HUES6 (cell line): ENCODE results near the gene FAM120A.

Experiments
- H3K27ac ChIP-seq: 2 replicates; pipeline ENCODE4 v1.7.0; 2013; ENCODE audit warnings: low read depth, mild to moderate bottlenecking, low read length, inconsistent platforms
- H3K27me3 ChIP-seq: 2 replicates; pipeline ENCODE4 v1.6.1; 2013; ENCODE audit warnings: low read length; ENCODE audit not compliant: control insufficient read depth, insufficient read depth
- H3K36me3 ChIP-seq: 2 replicates; pipeline ENCODE4 v1.6.1; 2013; ENCODE audit warnings: low read length; ENCODE audit not compliant: control insufficient read depth, insufficient read depth
- H3K4me1 ChIP-seq: 2 replicates; pipeline ENCODE4 v1.6.1; 2013; ENCODE audit warnings: low read length; ENCODE audit not compliant: control insufficient read depth, insufficient read depth
- H3K4me3 ChIP-seq: 2 replicates; pipeline ENCODE4 v1.5.1; 2013; ENCODE audit warnings: low read depth, low read length
- H3K9ac ChIP-seq: one replicate; pipeline ENCODE4 v1.6.1; 2013; ENCODE audit warnings: mild to moderate bottlenecking, low read length
- H3K9me3 ChIP-seq: 2 replicates; pipeline ENCODE4 v1.6.1; 2013; ENCODE audit warnings: low read depth, low read length; ENCODE audit not compliant: control insufficient read depth, insufficient read depth

Gene FAM120A

GRCh38 chr9:93580654-93581380 lies 129.3 kb downstream of the FAM120A start:
- Histone ChIP-seq H3K4me1 (peaks cover 15% of the 10 kb centered on the region), H3K4me3 (no peak overlapping the region), H3K36me3 (no peaks in the 10 kb centered on the region), H3K9ac (no peak overlapping the region), H3K9me3 (no peaks in the 10 kb centered on the region; the same call in 1 of the 2 replicates), H3K27ac (no peak overlapping the region), H3K27me3 (peaks cover 4% of the 10 kb centered on the region)

GRCh38 chr9:93582115-93582514 lies 130.6 kb downstream of the FAM120A start:
- H3K4me1 ChIP-seq: peaks cover 15% of the 10 kb centered on the region
- H3K36me3 ChIP-seq: no peaks in the 10 kb centered on the region
- H3K9ac ChIP-seq: no peak overlapping the region
- H3K27me3 ChIP-seq: peaks cover 4% of the 10 kb centered on the region
- no peak overlapping the region for H3K27ac ChIP-seq
- H3K4me3 ChIP-seq: no peak overlapping the region
- H3K9me3 ChIP-seq: no peaks in the 10 kb centered on the region; the same call in 1 of the 2 replicates

GRCh38 chr9:93582550-93582949 lies 131.1 kb downstream of the FAM120A start:
- Histone ChIP-seq H3K27me3 (peaks cover 1% of the 10 kb centered on the region), H3K36me3 (no peaks in the 10 kb centered on the region), H3K9me3 (no peaks in the 10 kb centered on the region; the same call in 1 of the 2 replicates), H3K4me1 (peaks cover 14% of the 10 kb centered on the region), H3K4me3 (no peak overlapping the region), H3K9ac (no peak overlapping the region), H3K27ac (no peak overlapping the region)

- peaks cover 7% of the 10 kb centered on the region for H3K4me1 ChIP-seq
- H3K4me3 ChIP-seq: no peak overlapping the region
These were observed 133.8 kb downstream of the FAM120A start for GRCh38 chr9:93585259-93585658.

GRCh38 chr9:93585695-93586094 lies 134.2 kb downstream of the FAM120A start:
- no peak overlapping the region for H3K4me3 ChIP-seq
- peaks cover 7% of the 10 kb centered on the region for H3K4me1 ChIP-seq
- no peaks in the 10 kb centered on the region for H3K36me3 ChIP-seq
- no peaks in the 10 kb centered on the region for H3K27me3 ChIP-seq
- H3K9me3 ChIP-seq: no peaks in the 10 kb centered on the region; the same call in 1 of the 2 replicates
- H3K9ac ChIP-seq: no peak overlapping the region
- no peak overlapping the region for H3K27ac ChIP-seq

More at GRCh38 chr9:93585259-93585658, 133.8 kb downstream of the FAM120A start:
- Histone ChIP-seq H3K36me3 (no peaks in the 10 kb centered on the region), H3K9me3 (no peaks in the 10 kb centered on the region; the same call in 1 of the 2 replicates), H3K27ac (no peak overlapping the region), H3K27me3 (no peaks in the 10 kb centered on the region), H3K9ac (no peak overlapping the region)

GRCh38 chr9:93586290-93587057 lies 135.0 kb downstream of the FAM120A start:
- Histone ChIP-seq H3K4me3 (no peak overlapping the region), H3K9ac (no peak overlapping the region), H3K9me3 (no peaks in the 10 kb centered on the region; the same call in 1 of the 2 replicates), H3K36me3 (no peaks in the 10 kb centered on the region), H3K4me1 (peaks cover 7% of the 10 kb centered on the region), H3K27me3 (no peaks in the 10 kb centered on the region), H3K27ac (no peak overlapping the region)

- no peaks in the 10 kb centered on the region for H3K36me3 ChIP-seq
- no peaks in the 10 kb centered on the region for H3K27me3 ChIP-seq
- no peak overlapping the region for H3K27ac ChIP-seq
- no peaks in the 10 kb centered on the region; the same call in 1 of the 2 replicates for H3K9me3 ChIP-seq
- H3K4me1 ChIP-seq: peaks cover 4% of the 10 kb centered on the region
- H3K4me3 ChIP-seq: no peak overlapping the region
- H3K9ac ChIP-seq: no peak overlapping the region
These were observed 135.8 kb downstream of the FAM120A start for GRCh38 chr9:93587284-93587650.

- Histone ChIP-seq H3K9me3 (no peaks in the 10 kb centered on the region; the same call in 1 of the 2 replicates), H3K4me3 (no peak overlapping the region), H3K36me3 (no peaks in the 10 kb centered on the region), H3K4me1 (peaks cover 7% of the 10 kb centered on the region), H3K27me3 (no peaks in the 10 kb centered on the region), H3K9ac (no peak overlapping the region), H3K27ac (no peak overlapping the region)
These were observed 136.3 kb downstream of the FAM120A start for GRCh38 chr9:93587651-93588347.

GRCh38 chr9:93588641-93589609 lies 137.4 kb downstream of the FAM120A start:
- Histone ChIP-seq H3K27me3 (no peaks in the 10 kb centered on the region), H3K36me3 (no peaks in the 10 kb centered on the region), H3K4me1 (peaks cover 10% of the 10 kb centered on the region), H3K27ac (no peak overlapping the region), H3K9ac (no peak overlapping the region), H3K4me3 (no peak overlapping the region), H3K9me3 (no peaks in the 10 kb centered on the region; the same call in 1 of the 2 replicates)

- Histone ChIP-seq H3K9me3 (no peaks in the 10 kb centered on the region), H3K27me3 (no peaks in the 10 kb centered on the region), H3K36me3 (no peaks in the 10 kb centered on the region), H3K27ac (no peak overlapping the region), H3K4me1 (peaks cover 16% of the 10 kb centered on the region), H3K4me3 (no peak overlapping the region), H3K9ac (no peak overlapping the region)
These were observed 138.2 kb downstream of the FAM120A start for GRCh38 chr9:93589688-93590087.
